Measurements from ENCODE around the gene EPHB4. TPM values are rescaled to one million over a fixed set of nuclear protein-coding genes. Genes with fewer than 3 reads are reported as not detected.
A peak's percentile ranks its signal among the peaks of the same experiment; 100 is the strongest.

EPHB4 gene
- total RNA-seq, result 1 to 10 TPM; 1.5 to 1.9 TPM

GRCh38 chr7:100827330-100828226 lies at the start of gene EPHB4:
Gene EPHB4 (minus strand): TSS chr7:100827523. CDS start chr7:100827030, 493 bp downstream.
- Mint-ChIP-seq H3K27me3 (ENCODE audit: low read depth) (peaks cover 39% of the 10 kb centered on the region), H3K36me3 (ENCODE audit: low read depth) (no peaks in the 10 kb centered on the region), H3K4me1 (ENCODE audit: low read depth) (peaks cover 25% of the 10 kb centered on the region), H3K9me3 (ENCODE audit: insufficient read depth) (no peaks in the 10 kb centered on the region), H3K4me3 (peak within 1 kb of the TSS; percentile 36), H3K27ac (no peak within 1 kb of the TSS)
- ATAC-seq (peak; percentile 55), DNase-seq (no peak)
- POLR2A ChIA-PET, result no interaction called here
- CTCF ChIA-PET, result interaction anchor here (0.7 to 2.0 kb wide), 3 partner anchors 25 to 244 kb away, joined by 3 to 6 read pairs (median 5); partner anchors contain the start of gene SLC12A9

GRCh38 chr7:100875356-100875751 lies 48.0 kb upstream of the EPHB4 start:
- ChIA-PET CTCF (interaction anchor here (0.6 to 2.7 kb wide), 7 partner anchors 12 to 183 kb away, joined by 3 to 15 read pairs (median 4); partner anchors contain the start of genes POP7, SLC12A9 and UFSP1), POLR2A (interaction anchor here (0.5 to 6.6 kb wide), 24 partner anchors 8 to 446 kb away, joined by 3 to 115 read pairs (median 3); partner anchors contain the start of genes FBXO24, MEPCE, PLOD3 and POP7)
- DNase-seq (peak; percentile 54), ATAC-seq (peak; percentile 38)
- peaks cover 75% of the 10 kb centered on the region for H3K36me3 Mint-ChIP-seq (ENCODE audit: low read depth)
- H3K4me3 Mint-ChIP-seq, result peak overlapping the region; percentile 99
- peak overlapping the region; percentile 99 for H3K27ac Mint-ChIP-seq
- no peaks in the 10 kb centered on the region for H3K9me3 Mint-ChIP-seq (ENCODE audit: insufficient read depth)
- H3K27me3 Mint-ChIP-seq (ENCODE audit: low read depth), result no peaks in the 10 kb centered on the region
- H3K4me1 Mint-ChIP-seq (ENCODE audit: low read depth), result peaks cover 59% of the 10 kb centered on the region

DNA sequence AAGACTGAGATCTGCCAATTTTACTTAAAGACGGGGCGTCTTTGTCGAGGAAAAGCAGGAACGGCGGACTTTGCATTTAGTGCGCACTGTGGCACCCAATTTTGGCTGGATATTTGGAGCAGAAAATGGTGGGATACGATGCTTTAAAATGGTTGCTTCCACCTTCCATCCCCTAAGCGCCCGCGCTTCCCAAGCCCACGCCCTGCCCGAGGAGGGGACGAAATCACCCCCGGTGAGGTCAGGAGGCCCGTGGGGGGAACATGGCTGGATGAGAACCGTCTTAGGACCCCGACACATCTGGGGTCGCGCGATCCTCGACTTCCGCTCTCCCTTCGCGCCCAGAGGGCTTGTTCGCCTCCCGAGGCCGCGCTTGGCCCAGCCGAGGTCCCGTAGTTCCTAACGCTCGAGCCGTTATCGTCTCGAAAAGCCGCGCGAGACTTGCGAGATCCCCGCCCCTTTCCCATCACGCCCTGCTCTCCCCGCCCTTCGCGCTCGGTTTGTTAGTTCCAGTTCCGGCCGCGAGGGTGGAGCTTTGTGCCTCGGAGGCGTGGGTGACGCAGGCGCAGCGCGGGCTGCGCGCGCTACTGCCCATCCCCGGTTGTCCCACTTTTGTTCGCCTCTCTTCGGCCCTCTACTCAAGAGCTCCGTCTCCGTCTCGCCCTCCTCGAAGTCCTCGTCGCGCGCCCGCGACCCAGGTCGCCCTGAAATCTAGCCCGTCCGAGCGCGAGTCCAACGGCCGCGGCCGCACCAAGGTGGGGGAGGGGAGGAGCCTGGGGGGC lies 47.4 kb upstream of the EPHB4 start, which contains the start of gene SRRT:
SRRT (plus strand) TSS at position 527 of the 779 bp plus-strand sequence. CDS start 488 bp downstream, outside the sequence.
- Mint-ChIP-seq H3K9me3 (ENCODE audit: insufficient read depth) (no peaks in the 10 kb centered on the region), H3K4me1 (ENCODE audit: low read depth) (peaks cover 55% of the 10 kb centered on the region), H3K4me3 (peak within 1 kb of the TSS; percentile 99), H3K27me3 (ENCODE audit: low read depth) (no peaks in the 10 kb centered on the region), H3K27ac (peak within 1 kb of the TSS; percentile 99), H3K36me3 (ENCODE audit: low read depth) (peaks cover 71% of the 10 kb centered on the region)
- POLR2A ChIA-PET, result interaction anchor here (0.5 to 6.6 kb wide), 28 partner anchors 8 to 1433 kb away, joined by 3 to 115 read pairs (median 3); partner anchors contain the start of genes FBXO24, MEPCE, PLOD3 and POP7
- ATAC-seq (peak; percentile 93), DNase-seq (peak; percentile 99)
- CTCF ChIA-PET, result interaction anchor here (0.6 to 2.7 kb wide), 6 partner anchors 12 to 183 kb away, joined by 3 to 15 read pairs (median 4); partner anchors contain the start of genes SLC12A9 and UFSP1

GRCh38 chr7:100874300-100874576 lies 46.9 kb upstream of the EPHB4 start:
- Mint-ChIP-seq H3K9me3 (ENCODE audit: insufficient read depth) (no peaks in the 10 kb centered on the region), H3K4me3 (peak overlapping the region; percentile 99), H3K36me3 (ENCODE audit: low read depth) (peaks cover 67% of the 10 kb centered on the region), H3K27ac (peak overlapping the region; percentile 99), H3K4me1 (ENCODE audit: low read depth) (peaks cover 50% of the 10 kb centered on the region), H3K27me3 (ENCODE audit: low read depth) (no peaks in the 10 kb centered on the region)
- ChIA-PET CTCF (interaction anchor here (2.7 kb wide), 1 partner anchor 13 kb away, joined by 15 read pairs; no protein-coding TSS in a partner anchor), POLR2A (interaction anchor here (0.9 to 6.6 kb wide), 5 partner anchors 11 to 1315 kb away, joined by 3 to 115 read pairs (median 6); partner anchors contain the start of genes POP7, TRIM56 and UFSP1)
- DNase-seq (no peak), ATAC-seq (peak; percentile 1)

- no peak for ATAC-seq
- CTCF ChIA-PET, result interaction anchor here (0.6 to 2.7 kb wide), 2 partner anchors 13 to 169 kb away, joined by 5 to 15 read pairs; no protein-coding TSS in a partner anchor
- peaks cover 62% of the 10 kb centered on the region for H3K36me3 Mint-ChIP-seq (ENCODE audit: low read depth)
These were observed 46.4 kb upstream of the EPHB4 start for GRCh38 chr7:100873599-100874299.

GRCh38 chr7:100867776-100868485 lies 40.6 kb upstream of the EPHB4 start:
- Mint-ChIP-seq H3K27me3 (ENCODE audit: low read depth) (no peaks in the 10 kb centered on the region), H3K27ac (peak overlapping the region; percentile 88), H3K36me3 (ENCODE audit: low read depth) (peaks cover 32% of the 10 kb centered on the region), H3K4me1 (ENCODE audit: low read depth) (peaks cover 21% of the 10 kb centered on the region), H3K4me3 (peak overlapping the region; percentile 89), H3K9me3 (ENCODE audit: insufficient read depth) (no peaks in the 10 kb centered on the region)
- no peak for DNase-seq
- ChIA-PET POLR2A (no interaction called here), CTCF (interaction anchor here (1.0 kb wide), 1 partner anchor 162 kb away, joined by 3 read pairs; the partner anchor contains the start of gene POP7)
- peak; percentile 8 for ATAC-seq

More at GRCh38 chr7:100873599-100874299, 46.4 kb upstream of the EPHB4 start:
- Mint-ChIP-seq H3K9me3 (ENCODE audit: insufficient read depth) (no peaks in the 10 kb centered on the region), H3K27ac (peak overlapping the region; percentile 99), H3K27me3 (ENCODE audit: low read depth) (no peaks in the 10 kb centered on the region), H3K4me3 (peak overlapping the region; percentile 99), H3K4me1 (ENCODE audit: low read depth) (peaks cover 45% of the 10 kb centered on the region)
- no peak for DNase-seq
- POLR2A ChIA-PET, result interaction anchor here (0.7 to 6.6 kb wide), 6 partner anchors 10 to 1315 kb away, joined by 3 to 115 read pairs (median 6); partner anchors contain the start of genes POP7, TRIM56 and UFSP1

DNA sequence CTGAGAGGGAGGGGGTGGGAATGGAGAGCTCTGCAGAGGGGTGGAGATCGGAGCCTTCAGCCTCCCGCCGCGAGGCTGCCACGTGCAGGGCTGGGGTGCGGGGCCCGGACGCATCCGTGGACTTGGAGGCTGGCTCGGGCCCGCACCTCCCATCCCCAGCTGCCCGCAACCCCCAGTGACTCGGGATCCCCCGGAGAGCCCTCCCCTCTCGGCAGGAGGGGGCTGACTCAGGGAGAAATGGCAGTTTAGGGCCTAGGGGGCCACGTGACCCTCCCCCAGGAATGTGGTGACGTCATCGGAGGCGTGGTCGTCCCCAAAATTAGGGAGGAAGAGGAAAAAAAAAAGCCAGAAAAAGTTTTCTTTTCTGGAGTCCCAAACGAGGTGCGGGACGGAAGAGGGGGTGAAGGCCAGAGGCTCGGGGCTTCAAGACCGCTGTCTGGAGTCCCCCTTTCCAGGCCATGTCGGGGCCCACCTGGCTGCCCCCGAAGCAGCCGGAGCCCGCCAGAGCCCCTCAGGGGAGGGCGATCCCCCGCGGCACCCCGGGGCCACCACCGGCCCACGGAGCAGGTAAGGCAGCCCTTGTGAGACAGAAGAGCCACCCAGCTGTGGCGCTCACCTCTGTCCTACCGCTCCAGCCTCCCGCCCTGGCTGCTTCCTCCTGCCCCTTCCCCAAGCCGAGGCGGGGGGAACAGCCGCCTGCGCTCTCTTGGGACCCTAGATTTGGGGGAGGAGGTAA lies 39.9 kb upstream of the EPHB4 start, which contains the start of gene TRIP6:
TRIP6 (plus strand) TSS at position 348 of the 736 bp plus-strand sequence; CDS start at position 459, 111 bp downstream.
- POLR2A ChIA-PET, result interaction anchor here (1.0 to 1.1 kb wide), 2 partner anchors 8 to 241 kb away, joined by 3 to 4 read pairs; partner anchors contain the start of gene SRRT
- Mint-ChIP-seq H3K4me1 (ENCODE audit: low read depth) (peaks cover 21% of the 10 kb centered on the region), H3K4me3 (peak within 1 kb of the TSS; percentile 89), H3K36me3 (ENCODE audit: low read depth) (peaks cover 34% of the 10 kb centered on the region), H3K9me3 (ENCODE audit: insufficient read depth) (no peaks in the 10 kb centered on the region), H3K27ac (peak within 1 kb of the TSS; percentile 94), H3K27me3 (ENCODE audit: low read depth) (no peaks in the 10 kb centered on the region)
- DNase-seq (peak; percentile 63), ATAC-seq (peak; percentile 69)
- CTCF ChIA-PET, result interaction anchor here (1.0 kb wide), 1 partner anchor 161 kb away, joined by 3 read pairs; the partner anchor contains the start of gene POP7

DNA sequence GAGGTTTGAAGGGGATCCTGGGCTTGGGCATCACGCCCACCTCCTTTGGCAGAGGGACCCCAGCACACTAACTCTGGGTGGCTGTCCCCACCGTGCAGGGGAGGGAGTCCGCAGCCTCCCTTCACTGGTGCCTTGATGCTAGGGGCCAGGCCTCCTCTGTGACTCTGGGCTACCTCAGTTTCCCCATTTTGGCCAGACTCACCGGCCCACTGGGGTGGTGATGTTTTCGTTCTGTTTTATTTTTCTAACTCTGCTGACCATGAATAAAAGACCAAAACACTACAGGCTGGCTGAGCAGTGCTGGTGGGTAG lies 39.4 kb upstream of the EPHB4 start:
- no peak for DNase-seq
- H3K4me3 Mint-ChIP-seq, result peak overlapping the region; percentile 89
- ChIA-PET CTCF (no interaction called here), POLR2A (interaction anchor here (1.0 to 1.1 kb wide), 2 partner anchors 8 to 240 kb away, joined by 3 to 4 read pairs; partner anchors contain the start of gene SRRT)
- H3K4me1 Mint-ChIP-seq (ENCODE audit: low read depth), result peaks cover 21% of the 10 kb centered on the region
- H3K27me3 Mint-ChIP-seq (ENCODE audit: low read depth), result no peaks in the 10 kb centered on the region
- peaks cover 34% of the 10 kb centered on the region for H3K36me3 Mint-ChIP-seq (ENCODE audit: low read depth)
- no peaks in the 10 kb centered on the region for H3K9me3 Mint-ChIP-seq (ENCODE audit: insufficient read depth)
- peak overlapping the region; percentile 94 for H3K27ac Mint-ChIP-seq
- no peak for ATAC-seq

DNA sequence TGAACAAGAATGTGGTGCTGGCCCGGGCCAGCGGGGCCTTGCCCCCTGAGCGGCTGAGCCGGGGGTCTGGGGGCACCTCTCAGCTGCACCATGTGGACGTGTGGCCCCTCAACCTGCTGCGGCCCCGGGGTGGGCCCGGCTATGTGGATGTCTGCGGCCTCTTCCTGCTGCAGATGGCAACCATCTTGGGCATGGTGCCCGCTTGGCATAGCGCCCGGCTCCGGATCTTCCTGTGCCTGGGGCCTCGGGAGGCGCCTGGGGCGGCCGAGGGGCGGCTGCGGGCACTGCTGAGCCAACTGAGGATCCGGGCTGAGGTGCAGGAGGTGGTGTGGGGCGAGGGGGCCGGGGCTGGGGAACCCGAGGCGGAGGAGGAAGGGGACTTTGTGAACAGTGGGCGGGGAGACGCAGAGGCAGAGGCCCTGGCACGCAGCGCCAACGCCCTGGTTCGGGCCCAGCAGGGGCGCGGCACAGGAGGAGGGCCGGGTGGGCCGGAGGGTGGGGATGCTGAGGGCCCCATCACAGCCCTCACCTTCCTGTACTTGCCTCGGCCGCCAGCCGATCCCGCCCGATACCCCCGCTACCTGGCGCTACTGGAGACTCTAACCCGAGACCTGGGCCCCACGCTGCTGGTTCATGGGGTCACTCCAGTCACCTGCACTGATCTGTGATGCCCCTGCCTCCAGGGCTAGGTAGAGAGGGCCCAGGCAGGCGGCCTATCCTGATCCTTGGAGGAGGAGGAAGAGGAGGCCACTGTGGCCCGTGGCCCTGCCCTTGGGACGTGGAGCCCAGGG lies 38.8 kb upstream of the EPHB4 start:
- peak; percentile 29 for ATAC-seq
- DNase-seq, result no peak
- peak overlapping the region; percentile 94 for H3K27ac Mint-ChIP-seq
- H3K36me3 Mint-ChIP-seq (ENCODE audit: low read depth), result peaks cover 28% of the 10 kb centered on the region
- CTCF ChIA-PET, result interaction anchor here (1.7 kb wide), 1 partner anchor 160 kb away, joined by 4 read pairs; the partner anchor contains the start of gene POP7
- H3K4me3 Mint-ChIP-seq, result peak overlapping the region; percentile 89
- peaks cover 21% of the 10 kb centered on the region for H3K4me1 Mint-ChIP-seq (ENCODE audit: low read depth)
- POLR2A ChIA-PET, result interaction anchor here (1.0 to 1.1 kb wide), 2 partner anchors 9 to 240 kb away, joined by 3 to 4 read pairs; partner anchors contain the start of gene SRRT
- no peaks in the 10 kb centered on the region for H3K9me3 Mint-ChIP-seq (ENCODE audit: insufficient read depth)
- no peaks in the 10 kb centered on the region for H3K27me3 Mint-ChIP-seq (ENCODE audit: low read depth)

All from activated CD8-positive, alpha-beta T cell treated with anti-CD3 and anti-CD28 coated beads, Interleukin-2, amount 10 ng/mL, durations not matched to agents 7 days and 5 days (primary cell).